Measurements from ENCODE around the gene PRKCH.

Gene PRKCH

DNA sequence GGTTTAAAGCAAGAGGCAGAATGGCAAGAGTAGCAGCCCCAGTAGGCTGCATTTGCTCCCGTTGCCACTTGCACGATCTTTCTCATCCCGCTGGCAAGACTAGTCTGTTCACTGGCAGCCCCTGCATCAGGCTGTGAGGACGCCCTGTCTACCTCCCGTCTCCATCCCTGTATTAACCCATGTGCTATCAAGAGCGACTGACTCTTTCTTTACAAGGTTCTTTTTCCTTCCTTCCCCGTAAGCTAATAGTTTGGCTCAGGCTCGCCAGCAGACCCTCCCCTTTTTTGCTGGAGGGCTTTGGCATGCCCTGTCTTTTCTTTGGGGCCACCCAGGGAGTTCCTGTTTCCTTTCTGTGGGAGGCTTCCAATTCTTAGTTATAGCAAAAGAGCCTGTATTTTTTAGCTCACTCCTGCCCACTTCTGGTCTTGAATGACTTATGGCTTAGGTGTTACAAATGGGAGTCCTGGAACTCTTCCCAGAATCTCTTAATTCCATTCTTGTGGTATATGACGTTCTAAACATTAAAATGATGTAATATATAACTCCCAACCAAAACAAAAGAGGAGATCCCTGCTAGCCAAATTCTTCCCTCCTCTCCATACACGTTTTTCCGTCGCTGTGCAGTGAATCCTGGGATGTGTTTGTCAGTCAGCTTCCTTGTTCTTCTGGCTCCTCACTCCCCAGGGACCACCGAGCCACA, 149.0 kb downstream of the PRKCH start:
- H3K27ac Mint-ChIP-seq, result peak overlapping the region; percentile 89 to 95
- H3K36me3 Mint-ChIP-seq (ENCODE audit: insufficient read depth), result peaks cover 87% of the 10 kb centered on the region

DNA sequence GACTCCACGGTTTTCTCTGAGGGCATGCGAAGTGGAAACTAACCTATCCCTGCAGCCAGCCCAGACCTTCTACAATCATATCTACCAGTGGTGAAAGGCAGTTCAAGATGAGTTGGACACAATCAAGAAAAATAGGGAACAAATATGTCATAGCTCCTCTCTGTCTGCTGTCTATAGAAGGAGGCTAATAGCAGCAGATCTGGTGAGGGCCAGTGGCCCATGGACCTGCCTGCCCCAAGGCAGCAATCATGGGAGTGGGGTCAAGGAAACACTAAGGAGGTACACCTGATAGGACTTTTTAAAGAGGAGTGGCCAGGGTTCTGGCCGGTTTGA, 149.5 kb downstream of the PRKCH start:
- no peak for DNase-seq
- no peak for ATAC-seq (replicated peaks)
- peak overlapping the region; percentile 89 to 95 for H3K27ac Mint-ChIP-seq
- H3K36me3 Mint-ChIP-seq (ENCODE audit: insufficient read depth), result peaks cover 83% of the 10 kb centered on the region
- peaks cover 71 to 82% of the 10 kb centered on the region in 2 donors for H3K4me1 Mint-ChIP-seq (ENCODE audit: low read depth in 2 of 2)
- H3K9me3 Mint-ChIP-seq, result peaks cover 0 to 7% of the 10 kb centered on the region in 2 donors
- H3K4me3 Mint-ChIP-seq, result peak overlapping the region; percentile 92
- H3K27me3 Mint-ChIP-seq, result no peaks in the 10 kb centered on the region

More for the DNA sequence above, 149.0 kb downstream of the PRKCH start:
- no peaks in the 10 kb centered on the region for H3K27me3 Mint-ChIP-seq
- peaks cover 71 to 86% of the 10 kb centered on the region in 2 donors for H3K4me1 Mint-ChIP-seq (ENCODE audit: low read depth in 2 of 2)
- peak overlapping the region; percentile 92 for H3K4me3 Mint-ChIP-seq
- no peak for ATAC-seq (replicated peaks)
- peaks cover 0 to 7% of the 10 kb centered on the region in 2 donors for H3K9me3 Mint-ChIP-seq
- DNase-seq, result no peak

- peak overlapping the region; percentile 89 to 95 for H3K27ac Mint-ChIP-seq
- ATAC-seq (replicated peaks), result peak; percentile 11
- peaks cover 78% of the 10 kb centered on the region for H3K36me3 Mint-ChIP-seq (ENCODE audit: insufficient read depth)
Observed at GRCh38 chr14:61471297-61472005, 150.1 kb downstream of the PRKCH start.

GRCh38 chr14:61472011-61472672, 150.8 kb downstream of the PRKCH start:
- H3K36me3 Mint-ChIP-seq (ENCODE audit: insufficient read depth), result peaks cover 78% of the 10 kb centered on the region

More at GRCh38 chr14:61471297-61472005, 150.1 kb downstream of the PRKCH start:
- DNase-seq, result no peak
- Mint-ChIP-seq H3K4me3 (peak overlapping the region; percentile 92), H3K27me3 (no peaks in the 10 kb centered on the region), H3K4me1 (ENCODE audit: low read depth in 2 of 2) (peaks cover 73 to 84% of the 10 kb centered on the region in 2 donors), H3K9me3 (peaks cover 0 to 7% of the 10 kb centered on the region in 2 donors)

DNA sequence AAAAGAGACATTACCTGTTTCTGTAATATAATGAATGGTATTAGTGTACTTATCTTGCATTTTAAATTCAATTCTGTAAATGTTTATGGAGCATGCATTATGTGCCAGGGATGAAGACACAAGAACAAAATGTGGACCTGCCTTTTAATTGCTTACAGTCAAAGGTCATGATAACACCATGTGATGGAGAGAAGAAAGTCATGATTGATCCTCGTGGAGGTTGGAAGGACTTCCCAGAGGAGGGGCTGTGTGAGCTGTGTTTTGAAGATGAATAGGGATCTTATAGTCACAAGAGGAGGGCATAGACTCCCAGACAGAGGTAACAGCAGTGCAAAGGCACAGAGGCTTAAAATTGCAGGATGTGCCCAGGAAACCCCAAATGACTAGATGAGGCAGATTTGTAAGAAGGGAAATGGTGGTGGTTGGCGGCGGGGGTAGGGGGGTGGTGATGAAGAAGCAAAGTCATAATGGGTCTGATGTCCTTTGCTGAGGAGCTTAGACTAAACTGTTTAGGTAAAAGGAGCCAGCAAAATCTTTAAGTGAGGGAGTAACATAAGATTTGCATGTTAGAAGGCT, 151.5 kb downstream of the PRKCH start:
- DNase-seq (peak in 2 of 3 experiments; percentile 33 to 45), ATAC-seq (replicated peaks) (peak; percentile 21)
- Mint-ChIP-seq H3K27ac (peak overlapping the region; percentile 89 to 95), H3K27me3 (no peaks in the 10 kb centered on the region), H3K36me3 (ENCODE audit: insufficient read depth) (peaks cover 78% of the 10 kb centered on the region), H3K4me3 (peak overlapping the region; percentile 92), H3K4me1 (ENCODE audit: low read depth in 2 of 2) (peaks cover 70 to 77% of the 10 kb centered on the region in 2 donors), H3K9me3 (peaks cover 0 to 7% of the 10 kb centered on the region in 2 donors)

More at GRCh38 chr14:61472011-61472672, 150.8 kb downstream of the PRKCH start:
- Mint-ChIP-seq H3K27me3 (no peaks in the 10 kb centered on the region), H3K27ac (peak overlapping the region; percentile 89 to 95), H3K9me3 (peaks cover 0 to 7% of the 10 kb centered on the region in 2 donors), H3K4me1 (ENCODE audit: low read depth in 2 of 2) (peaks cover 72 to 81% of the 10 kb centered on the region in 2 donors), H3K4me3 (peak overlapping the region; percentile 92)
- ATAC-seq (replicated peaks), result peak; percentile 23
- peak in 2 of 3 experiments; percentile 33 to 40 for DNase-seq

- Mint-ChIP-seq H3K9me3 (peaks cover 0 to 7% of the 10 kb centered on the region in 2 donors), H3K27me3 (no peaks in the 10 kb centered on the region), H3K36me3 (ENCODE audit: insufficient read depth) (peaks cover 79% of the 10 kb centered on the region), H3K4me3 (peak overlapping the region; percentile 62 to 92), H3K4me1 (ENCODE audit: low read depth in 2 of 2) (peaks cover 78 to 81% of the 10 kb centered on the region in 2 donors), H3K27ac (peak overlapping the region; percentile 89 to 95)
- DNase-seq, result no peak
- no peak for ATAC-seq (replicated peaks)
Observed at GRCh38 chr14:61474015-61474414, 152.6 kb downstream of the PRKCH start.

DNA sequence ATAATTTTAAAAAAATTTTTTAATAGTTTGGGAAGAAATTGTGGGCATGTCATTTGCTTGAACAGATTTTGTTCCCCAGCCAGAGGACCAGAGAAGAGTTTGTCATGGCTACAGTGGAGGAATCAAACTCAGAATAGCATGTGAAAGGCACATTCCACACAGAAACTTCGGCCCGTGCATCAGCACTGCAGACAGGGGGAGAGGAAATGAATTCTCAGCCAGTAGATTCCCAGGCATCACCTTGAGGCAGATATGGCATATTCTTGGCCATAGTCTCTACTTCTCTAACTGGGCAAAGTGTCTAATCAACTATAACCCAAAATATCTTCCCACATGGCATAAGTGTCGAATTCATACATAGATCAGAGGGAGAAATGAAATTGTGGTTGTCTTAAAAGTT, 153.3 kb downstream of the PRKCH start:
- H3K9me3 Mint-ChIP-seq, result peaks cover 0 to 7% of the 10 kb centered on the region in 2 donors
- no peak for ATAC-seq (replicated peaks)
- H3K27me3 Mint-ChIP-seq, result no peaks in the 10 kb centered on the region
- peak overlapping the region; percentile 89 to 95 for H3K27ac Mint-ChIP-seq
- H3K36me3 Mint-ChIP-seq (ENCODE audit: insufficient read depth), result peaks cover 75% of the 10 kb centered on the region
- no peak for DNase-seq
- H3K4me3 Mint-ChIP-seq, result peak overlapping the region in 1 of 2 donors; percentile 62
- peaks cover 78 to 81% of the 10 kb centered on the region in 2 donors for H3K4me1 Mint-ChIP-seq (ENCODE audit: low read depth in 2 of 2)

GRCh38 chr14:61475316-61475715, 153.9 kb downstream of the PRKCH start:
- Mint-ChIP-seq H3K27ac (peak overlapping the region; percentile 89 to 95), H3K36me3 (ENCODE audit: insufficient read depth) (peaks cover 69% of the 10 kb centered on the region), H3K27me3 (no peaks in the 10 kb centered on the region), H3K9me3 (peaks cover 0 to 7% of the 10 kb centered on the region in 2 donors), H3K4me1 (ENCODE audit: low read depth in 2 of 2) (peaks cover 73 to 78% of the 10 kb centered on the region in 2 donors), H3K4me3 (peak overlapping the region; percentile 28 to 62)
- DNase-seq, result no peak
- ATAC-seq (replicated peaks), result no peak

DNA sequence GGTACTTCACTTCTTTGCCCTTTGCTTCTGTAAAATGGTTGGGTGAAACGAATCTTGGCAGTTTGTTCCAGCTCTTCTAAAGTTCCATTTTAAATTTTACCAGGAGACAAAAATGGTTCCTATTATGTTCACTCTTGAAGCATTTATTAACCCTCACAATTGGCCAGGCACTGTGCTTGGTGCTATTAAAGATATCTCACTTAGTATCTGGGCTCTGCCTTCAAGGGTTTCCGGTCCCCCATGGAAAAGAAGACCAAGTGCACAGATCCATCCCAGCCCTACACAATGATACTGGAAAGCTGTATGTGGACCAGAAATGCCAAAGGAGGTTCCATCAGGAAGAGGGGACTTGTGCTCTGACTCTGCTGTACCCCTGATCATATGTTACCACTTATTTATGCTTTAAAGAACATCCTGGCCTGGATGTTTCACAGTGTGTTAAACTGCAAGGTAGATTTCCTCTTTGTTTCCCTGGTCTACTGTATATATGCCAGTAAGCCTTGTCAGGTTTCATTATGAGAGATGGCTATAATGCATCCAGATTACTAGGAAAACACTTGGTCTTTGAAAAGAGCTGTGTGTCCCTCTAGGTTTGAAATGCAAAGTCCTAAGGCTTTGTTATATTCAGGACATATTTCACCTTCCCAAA, 154.8 kb downstream of the PRKCH start:
- Mint-ChIP-seq H3K27me3 (no peaks in the 10 kb centered on the region), H3K4me3 (peak overlapping the region; percentile 74 to 78), H3K9me3 (peaks cover 0 to 7% of the 10 kb centered on the region in 2 donors), H3K4me1 (ENCODE audit: low read depth in 2 of 2) (peaks cover 68 to 77% of the 10 kb centered on the region in 2 donors), H3K27ac (peak overlapping the region; percentile 95 to 98), H3K36me3 (ENCODE audit: insufficient read depth) (peaks cover 68% of the 10 kb centered on the region)
- DNase-seq (no peak), ATAC-seq (replicated peaks) (peak; percentile 6)

GRCh38 chr14:61476754-61477410, 155.5 kb downstream of the PRKCH start:
- Mint-ChIP-seq H3K4me1 (ENCODE audit: low read depth in 2 of 2) (peaks cover 62 to 74% of the 10 kb centered on the region in 2 donors), H3K36me3 (ENCODE audit: insufficient read depth) (peaks cover 68% of the 10 kb centered on the region), H3K27me3 (no peaks in the 10 kb centered on the region), H3K4me3 (peak overlapping the region; percentile 74 to 78), H3K9me3 (peaks cover 0 to 7% of the 10 kb centered on the region in 2 donors), H3K27ac (peak overlapping the region; percentile 95 to 98)
- DNase-seq (peak; percentile 55 to 62 (median 57)), ATAC-seq (replicated peaks) (peak; percentile 76)

- Mint-ChIP-seq H3K27ac (peak overlapping the region; percentile 95 to 98), H3K27me3 (no peaks in the 10 kb centered on the region), H3K4me1 (ENCODE audit: low read depth in 2 of 2) (peaks cover 54 to 72% of the 10 kb centered on the region in 2 donors), H3K36me3 (ENCODE audit: insufficient read depth) (peaks cover 69% of the 10 kb centered on the region), H3K9me3 (peaks cover 0 to 6% of the 10 kb centered on the region in 2 donors), H3K4me3 (peak overlapping the region; percentile 74 to 78)
- DNase-seq (peak in 1 of 3 experiments; percentile 13), ATAC-seq (replicated peaks) (no peak)
Observed at GRCh38 chr14:61477712-61478462, 156.5 kb downstream of the PRKCH start.

Measured in effector memory CD8-positive, alpha-beta T cell (primary cell).